KG1 (cell line): ENCODE data around the gene IQCM.

Source experiments
- DNase-seq: peaks from one replicate; lab custom pipeline; 2025; lab: John Stamatoyannopoulos, UW

Gene IQCM

GRCh38 chr4:149768477-149768876, 47.2 kb downstream of the IQCM start:
- no peak for DNase-seq

- DNase-seq = no peak
These were observed 49.5 kb downstream of the IQCM start for GRCh38 chr4:149766135-149766534.

GRCh38 chr4:149765630-149766029, 50.0 kb downstream of the IQCM start:
- no peak for DNase-seq

DNA sequence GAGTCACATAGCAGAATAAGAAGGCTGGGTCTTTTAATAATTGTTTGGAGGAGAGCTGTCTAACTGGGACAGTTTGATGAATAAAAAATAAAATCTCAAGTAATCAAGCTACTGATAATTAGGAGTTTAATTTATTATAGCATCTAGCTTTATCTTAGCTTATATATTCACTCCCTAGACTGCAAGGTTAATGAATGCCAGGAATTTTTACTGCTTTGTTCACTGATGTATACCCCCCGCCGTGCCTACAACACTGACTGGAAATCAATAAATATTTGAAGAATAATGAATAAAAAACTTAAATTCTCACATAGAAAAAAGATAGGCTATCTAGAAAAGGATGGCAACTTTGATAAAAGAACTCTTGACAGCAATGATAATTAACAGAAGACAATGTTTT, 59.7 kb downstream of the IQCM start:
- no peak for DNase-seq

DNA sequence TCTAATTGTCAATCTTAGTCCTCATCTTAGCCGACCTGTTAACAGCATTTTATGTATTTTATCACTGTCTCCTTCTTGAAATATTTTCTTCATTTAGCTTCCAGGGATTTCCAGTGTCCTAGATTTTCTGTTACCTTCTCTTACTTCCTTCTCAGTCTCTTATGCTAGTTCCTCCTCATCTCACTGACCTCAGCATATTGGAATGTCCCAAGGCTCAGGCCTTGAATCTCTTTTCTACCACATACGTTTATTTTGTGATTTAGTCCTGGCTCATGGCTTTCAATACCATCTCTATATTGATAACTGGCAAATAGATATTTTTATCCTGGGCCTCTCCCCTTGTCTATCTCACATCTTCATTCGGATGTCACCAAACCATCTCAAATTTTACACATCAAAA, 61.1 kb downstream of the IQCM start:
- DNase-seq = no peak

DNA sequence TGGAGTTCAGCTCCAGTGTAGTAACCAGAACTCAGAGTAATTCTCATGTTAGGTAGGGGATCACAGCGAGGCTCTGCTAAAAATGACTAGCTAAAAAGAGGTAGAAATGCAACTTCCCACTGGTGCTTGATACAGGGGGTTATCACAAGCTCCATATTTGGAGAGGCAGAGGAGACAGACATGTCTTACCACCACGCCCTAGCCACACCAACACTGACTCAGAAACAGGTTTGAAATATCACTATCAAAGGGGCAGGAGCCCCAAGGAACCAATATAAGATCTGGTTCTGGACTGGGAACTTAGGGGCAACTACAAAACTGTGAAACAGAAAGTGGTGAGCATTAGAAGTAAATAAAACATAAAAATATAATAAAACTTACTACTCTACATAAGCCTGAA, 62.9 kb downstream of the IQCM start:
- DNase-seq = no peak

DNA sequence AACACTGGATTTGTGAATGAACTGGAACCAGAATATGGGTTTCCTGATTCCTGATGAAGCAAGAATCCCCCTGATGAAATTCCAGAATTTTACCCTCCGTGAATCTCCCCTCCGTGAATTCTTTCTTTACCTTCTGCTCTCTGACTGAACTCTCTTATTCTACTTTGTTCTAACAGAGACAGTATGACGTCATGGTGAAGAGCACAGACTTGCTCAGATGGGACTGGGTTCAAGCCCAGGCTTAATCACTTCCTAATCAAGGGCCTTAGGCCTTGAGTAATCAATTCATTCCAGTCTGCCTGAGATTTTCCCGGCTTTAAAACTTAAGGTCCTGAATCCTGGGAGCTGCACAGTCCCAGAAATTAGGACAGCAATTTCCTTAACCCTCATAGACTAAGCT, 64.5 kb downstream of the IQCM start:
- DNase-seq = no peak

DNA sequence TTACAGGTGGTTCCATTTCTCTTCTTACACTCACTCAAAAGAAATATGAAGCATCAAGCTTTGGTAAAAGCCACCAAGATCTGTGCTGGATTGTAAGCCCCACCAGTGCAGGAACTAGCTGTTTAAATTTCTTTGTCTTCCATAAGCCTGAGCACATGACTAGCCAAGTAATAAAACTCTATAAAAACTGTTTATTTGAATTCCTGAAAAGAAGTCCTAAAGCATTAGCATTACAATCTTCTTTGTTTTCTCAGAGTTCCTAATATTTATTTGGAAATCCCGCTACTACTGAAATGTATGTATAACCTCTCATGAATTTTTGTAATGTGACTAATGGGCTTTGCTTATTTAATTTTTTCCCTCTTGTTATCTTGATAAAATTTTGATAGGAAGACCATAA, 65.9 kb downstream of the IQCM start:
- no peak for DNase-seq

- DNase-seq = no peak
These were observed 68.0 kb downstream of the IQCM start for GRCh38 chr4:149747646-149748045.

GRCh38 chr4:149746276-149746675, 69.4 kb downstream of the IQCM start:
- DNase-seq = no peak

DNA sequence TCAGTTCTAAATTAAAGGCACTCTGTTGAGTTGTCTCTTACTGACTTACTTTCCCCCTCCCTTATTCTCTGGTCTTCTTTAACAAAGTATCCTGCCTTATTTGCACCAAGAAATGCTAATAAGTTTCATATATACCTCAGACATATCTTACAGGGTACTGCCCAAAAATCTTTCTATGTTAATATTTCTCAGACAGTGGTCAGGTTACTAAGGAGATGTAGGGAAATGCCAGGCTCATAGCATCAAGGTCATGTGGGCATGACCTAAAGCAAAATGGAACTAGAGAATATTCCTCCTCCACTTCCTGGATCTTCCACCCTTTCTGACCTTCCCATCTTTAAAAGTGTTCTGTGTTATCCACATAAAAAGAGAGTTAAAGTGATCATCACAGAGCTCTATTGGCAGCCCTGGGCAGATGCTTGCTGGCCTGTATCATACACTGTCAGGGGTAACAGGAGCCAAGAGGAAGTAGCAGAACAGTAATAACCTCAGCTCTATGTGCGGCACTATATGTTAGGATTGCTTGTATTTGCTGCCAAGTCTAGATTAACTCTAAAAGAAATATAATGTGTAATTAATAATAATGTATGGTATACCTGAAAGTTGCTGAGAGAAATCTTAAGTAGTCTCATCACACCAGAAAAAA, 74.3 kb downstream of the IQCM start:
- no peak for DNase-seq

- DNase-seq = no peak
These were observed 77.5 kb downstream of the IQCM start for GRCh38 chr4:149738156-149738555.

DNA sequence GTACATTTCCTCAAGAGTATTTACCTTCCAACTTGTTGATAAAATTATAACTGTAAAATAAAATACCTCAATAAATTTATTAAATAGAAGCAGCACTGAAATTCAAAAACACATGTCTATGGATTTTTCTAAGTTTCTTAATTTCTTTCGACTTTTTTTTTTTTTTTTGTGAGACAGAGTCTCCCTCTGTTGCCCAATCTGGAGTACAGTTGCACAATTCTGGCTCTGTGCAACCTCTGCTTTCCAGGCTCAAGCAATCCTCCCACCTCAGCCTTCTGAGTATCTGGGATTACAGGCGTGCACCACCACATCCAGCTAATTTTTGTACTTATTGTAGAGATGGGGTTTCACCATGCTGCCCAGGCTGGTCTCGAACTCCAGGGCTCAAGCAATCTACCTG, 79.8 kb downstream of the IQCM start:
- no peak for DNase-seq

DNA sequence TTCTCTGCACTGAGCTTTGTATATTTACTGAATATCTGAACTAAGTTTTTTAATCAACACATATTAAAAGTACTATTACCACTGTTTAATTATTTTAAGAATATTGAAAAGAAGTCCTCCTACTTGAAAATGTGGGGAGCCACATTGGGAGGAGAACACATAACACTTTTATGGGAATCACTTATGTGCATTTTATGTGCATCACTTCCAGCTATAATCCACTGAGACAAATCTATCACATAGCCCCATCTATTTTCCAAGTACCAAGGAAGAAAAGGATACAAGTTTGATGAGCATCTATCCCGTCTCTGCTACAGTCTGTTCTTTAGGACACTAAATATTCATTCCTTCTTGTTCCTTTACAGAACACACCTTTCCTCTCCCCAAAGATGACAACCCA, 87.2 kb downstream of the IQCM start:
- DNase-seq = no peak

- DNase-seq = no peak
These were observed 88.0 kb downstream of the IQCM start for GRCh38 chr4:149727663-149728062.

GRCh38 chr4:149723065-149723464, 92.6 kb downstream of the IQCM start:
- DNase-seq = no peak

GRCh38 chr4:149719806-149720205, 95.8 kb downstream of the IQCM start:
- DNase-seq = no peak

GRCh38 chr4:149719357-149719756, 96.3 kb downstream of the IQCM start:
- DNase-seq = no peak

GRCh38 chr4:149718500-149718899, 97.1 kb downstream of the IQCM start:
- no peak for DNase-seq

DNA sequence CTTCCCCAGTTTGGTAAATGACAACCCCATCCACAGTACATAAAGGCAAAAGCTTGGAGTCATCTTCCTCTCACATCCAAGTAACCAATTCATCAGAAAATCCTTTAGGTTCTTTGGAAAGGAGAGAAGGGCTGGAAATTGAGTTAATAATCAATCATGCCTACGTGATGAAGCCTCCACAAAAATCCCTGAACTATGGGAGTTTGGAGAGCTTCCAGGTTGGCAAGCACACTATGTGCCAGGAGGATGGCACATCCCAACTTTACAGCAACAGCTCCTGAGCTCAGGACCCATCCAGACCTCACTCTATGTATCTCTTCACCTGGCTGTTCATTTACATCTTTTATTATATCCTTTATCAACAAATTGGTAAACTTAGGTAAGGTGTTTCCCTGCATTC, 98.9 kb downstream of the IQCM start:
- DNase-seq = no peak

DNA sequence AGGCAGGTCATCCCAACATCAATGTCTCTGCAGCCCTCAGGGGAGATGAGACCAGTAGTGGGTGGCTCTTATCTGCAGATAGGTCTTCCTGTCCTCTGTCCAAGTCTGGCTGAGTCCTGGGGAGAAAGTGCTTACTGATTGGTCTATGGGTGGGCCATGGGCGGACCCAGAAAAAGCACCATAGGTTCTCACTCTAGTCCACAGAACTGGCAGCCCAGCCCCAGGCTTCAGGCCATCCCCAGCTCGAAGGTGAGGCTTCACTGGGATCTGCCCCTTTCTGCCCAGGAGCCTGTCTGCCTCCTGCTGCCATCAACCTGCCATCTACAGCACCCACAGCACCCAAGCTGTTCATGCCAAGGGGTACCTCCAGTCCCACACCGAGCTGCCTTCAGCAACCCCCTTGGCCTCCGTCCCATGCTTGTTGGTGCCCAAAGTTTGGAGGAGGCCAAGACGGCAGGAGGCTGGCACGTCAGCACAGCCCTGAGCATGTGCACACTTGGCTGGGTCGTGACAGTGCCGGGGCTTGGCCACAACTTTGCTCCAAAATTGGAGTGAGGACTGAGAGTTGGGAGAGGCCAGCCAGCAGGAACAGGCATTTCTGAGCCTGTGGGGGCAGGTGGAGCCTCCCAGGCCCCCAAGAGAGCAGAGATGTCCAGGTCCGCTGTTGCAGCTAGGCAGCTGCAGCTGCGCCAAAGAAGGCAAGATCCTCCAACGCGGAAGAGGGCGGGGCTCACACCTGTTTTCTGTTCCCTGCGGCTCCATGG, 99.6 kb downstream of the IQCM start:
- no peak for DNase-seq

DNA sequence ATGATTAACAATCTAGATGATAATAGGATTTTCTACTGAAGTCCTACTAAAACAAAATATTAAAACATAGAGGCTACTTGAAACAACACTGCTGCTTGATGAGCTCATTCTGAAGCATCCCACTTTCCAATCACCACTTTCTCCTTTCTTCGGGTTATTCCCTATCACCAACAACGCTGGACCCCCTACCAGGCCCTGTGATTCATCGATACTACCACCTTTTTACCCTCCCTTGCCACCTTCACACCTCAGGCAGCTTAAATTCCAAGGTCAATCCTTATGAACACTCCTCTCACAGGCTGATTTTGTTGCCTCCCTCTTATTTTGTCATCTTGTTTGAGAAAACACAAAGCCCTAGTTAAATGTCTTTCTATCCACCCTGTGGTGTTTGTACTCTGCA, 102.6 kb downstream of the IQCM start:
- DNase-seq = no peak

DNA sequence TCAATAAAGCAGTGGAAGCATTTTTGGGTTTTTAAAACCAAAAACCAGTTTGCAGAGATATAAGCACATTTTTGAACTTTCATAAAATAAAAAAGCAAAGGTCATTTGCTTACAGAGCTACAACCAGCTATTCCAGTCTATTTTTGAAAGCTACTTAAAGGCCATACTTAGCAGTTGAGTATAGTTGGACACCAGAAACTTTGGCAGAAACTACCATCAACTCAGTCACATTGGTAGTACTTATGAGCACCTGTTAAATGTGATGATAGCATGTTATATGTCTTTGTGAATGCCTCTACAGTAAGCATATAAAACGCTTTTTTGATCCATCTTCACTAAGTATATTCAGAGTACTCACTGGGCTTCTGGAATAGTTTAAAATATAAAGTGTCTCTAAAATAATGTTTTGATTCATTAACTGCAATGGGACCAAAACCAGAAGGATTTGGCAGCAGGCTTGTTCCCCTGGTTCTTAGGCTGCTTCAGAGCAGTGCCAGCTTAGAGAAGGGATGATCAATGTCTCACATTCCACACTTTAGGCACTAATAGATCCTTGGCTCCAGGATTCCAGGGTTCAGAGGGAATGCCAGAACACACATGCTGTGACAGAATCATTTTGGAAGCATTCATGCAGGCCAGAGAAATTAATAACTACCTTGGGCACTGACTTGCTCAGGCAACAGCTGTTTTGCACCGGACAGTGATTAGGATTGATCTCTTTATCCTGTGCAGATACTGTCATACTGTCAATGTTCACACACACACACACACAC, 103.9 kb downstream of the IQCM start:
- no peak for DNase-seq
